Right lobe of liver (tissue), 4 donors: Measurements from ENCODE around the gene BMP8B.

Source experiments
- POLR2A ChIP-seq: fragments of 450-650 bp; IDR thresholded peaks from one replicate; pipeline ENCODE4 v1.6.1; 2017; ENCODE audit warnings: antibody characterized with exemption, mild to moderate bottlenecking
- TF ChIP-seq, protein P1 (sequence below), 4 donors: fragments of 200-600 bp in 3 of 4; fragments of 450-650 bp in 1 of 4; IDR thresholded peaks; one replicate each; pipeline versions ENCODE4 v1.5.1 to v1.8.0; 2016 to 2022; ENCODE audit warnings: antibody characterized with exemption in 4 of 4, mild to moderate bottlenecking in 2 of 4
- donor health status: DM: no; HTN: no; CAD: no.
- donor health status: DM: no; HTN: no; CAD: no.
- donor health status: DM: no; HTN: yes; CAD: no.

GRCh38 chr1:39788426-39788757 is 273 bp downstream of the BMP8B start:
- TF ChIP-seq, protein P1, sequence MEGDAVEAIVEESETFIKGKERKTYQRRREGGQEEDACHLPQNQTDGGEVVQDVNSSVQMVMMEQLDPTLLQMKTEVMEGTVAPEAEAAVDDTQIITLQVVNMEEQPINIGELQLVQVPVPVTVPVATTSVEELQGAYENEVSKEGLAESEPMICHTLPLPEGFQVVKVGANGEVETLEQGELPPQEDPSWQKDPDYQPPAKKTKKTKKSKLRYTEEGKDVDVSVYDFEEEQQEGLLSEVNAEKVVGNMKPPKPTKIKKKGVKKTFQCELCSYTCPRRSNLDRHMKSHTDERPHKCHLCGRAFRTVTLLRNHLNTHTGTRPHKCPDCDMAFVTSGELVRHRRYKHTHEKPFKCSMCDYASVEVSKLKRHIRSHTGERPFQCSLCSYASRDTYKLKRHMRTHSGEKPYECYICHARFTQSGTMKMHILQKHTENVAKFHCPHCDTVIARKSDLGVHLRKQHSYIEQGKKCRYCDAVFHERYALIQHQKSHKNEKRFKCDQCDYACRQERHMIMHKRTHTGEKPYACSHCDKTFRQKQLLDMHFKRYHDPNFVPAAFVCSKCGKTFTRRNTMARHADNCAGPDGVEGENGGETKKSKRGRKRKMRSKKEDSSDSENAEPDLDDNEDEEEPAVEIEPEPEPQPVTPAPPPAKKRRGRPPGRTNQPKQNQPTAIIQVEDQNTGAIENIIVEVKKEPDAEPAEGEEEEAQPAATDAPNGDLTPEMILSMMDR (IDR thresholded peaks at IDR 0.05): no peak
- no peak for TF ChIP-seq POLR2A
